IMR-90 (cell line): ENCODE results near the gene RASGRP4. TPM values are rescaled to one million over a fixed set of nuclear protein-coding genes. Genes with fewer than 3 reads are reported as not detected.
A peak's percentile ranks its signal among the peaks of the same experiment; 100 is the strongest.

ENCODE experiments used
- ATAC-seq: fragments of 200-7000 bp; cut with Tn5 transposase; 2 replicates; pipeline ENCODE4 v1.9.1; 2020; ENCODE audit warnings: low read depth, mild to moderate bottlenecking, moderate library complexity
- BruUV-seq: library from RNA; stranded (reverse); fragments of 400-500 nt; replicated peaks from 2 replicates; lab custom pipeline; 2021; lab: Mats Ljungman, UMichigan
- CTCF ChIA-PET: fragments of 300-600 bp; formaldehyde crosslinking; extraction: SDS; loops from one replicate; lab custom pipeline; 2021; ENCODE audit warnings: antibody characterized with exemption; lab: Yijun Ruan, JAX
- POLR2A ChIA-PET: fragments of 300-600 bp; sonication (Branson Sonifier 250); formaldehyde crosslinking; loops from one replicate; lab custom pipeline; 2022; ENCODE audit warnings: antibody characterized with exemption; ENCODE audit not compliant: unreplicated experiment; lab: Charles Lee
- DNase-seq: peaks from one replicate; pipeline ENCODE4 v3.0.0; 2013
- H2AFZ ChIP-seq: replicated peaks from 2 replicates; pipeline ENCODE3; 2013; ENCODE audit warnings: low read length, mild to moderate bottlenecking; ENCODE audit not compliant: poor library complexity
- H2AK5ac ChIP-seq: 2 replicates; pipeline ENCODE4 v1.6.1; 2013; ENCODE audit warnings: low read depth, low read length, inconsistent platforms
- H2AK9ac ChIP-seq: replicated peaks from 2 replicates; pipeline ENCODE3; 2013; ENCODE audit warnings: mild to moderate bottlenecking, low read depth, low read length, moderate library complexity; ENCODE audit not compliant: poor library complexity
- H2BK120ac ChIP-seq: 2 replicates; pipeline ENCODE4 v1.6.1; 2013; ENCODE audit warnings: low read depth, low read length, inconsistent platforms
- H2BK15ac ChIP-seq: 3 replicates; pipeline ENCODE4 v1.6.1; 2013; ENCODE audit warnings: low read depth, low read length, inconsistent platforms
- H2BK20ac ChIP-seq: 2 replicates; pipeline ENCODE4 v1.6.1; 2013; ENCODE audit warnings: low read depth, mild to moderate bottlenecking, inconsistent platforms, low read length, moderate library complexity
- H2BK5ac ChIP-seq: 2 replicates; pipeline ENCODE4 v1.6.1; 2013; ENCODE audit warnings: mild to moderate bottlenecking, low read depth, low read length, inconsistent platforms; ENCODE audit not compliant: poor library complexity, severe bottlenecking
- H3K14ac ChIP-seq: replicated peaks from 2 replicates; pipeline ENCODE4 v1.6.1; 2013; ENCODE audit warnings: low read depth, low read length, inconsistent platforms
- H3K18ac ChIP-seq: 2 replicates; pipeline ENCODE4 v1.6.1; 2013; ENCODE audit warnings: low read depth, low read length, control low read depth
- H3K23ac ChIP-seq: 2 replicates; pipeline ENCODE4 v1.6.1; 2013; ENCODE audit warnings: low read depth, low read length, inconsistent platforms
- H3K27ac ChIP-seq: 2 replicates; pipeline ENCODE4 v1.5.1; 2013; ENCODE audit warnings: mild to moderate bottlenecking, control low read depth, low read length; ENCODE audit not compliant: insufficient read depth
- H3K27me3 ChIP-seq: 2 replicates; pipeline ENCODE4 v1.6.1; 2013; ENCODE audit warnings: low read length; ENCODE audit not compliant: control insufficient read depth, insufficient read depth
- H3K36me3 ChIP-seq: 2 replicates; pipeline ENCODE4 v1.6.1; 2013; ENCODE audit warnings: low read length, mixed read lengths; ENCODE audit not compliant: control insufficient read depth, insufficient read depth
- H3K4ac ChIP-seq: 2 replicates; pipeline ENCODE4 v1.6.1; 2013; ENCODE audit warnings: low read depth, low read length, inconsistent platforms
- H3K4me1 ChIP-seq: 2 replicates; pipeline ENCODE4 v1.6.1; 2013; ENCODE audit warnings: low read length, mixed read lengths; ENCODE audit not compliant: control insufficient read depth, insufficient read depth
- H3K4me2 ChIP-seq: 2 replicates; pipeline ENCODE4 v1.6.1; 2013; ENCODE audit warnings: low read depth, mild to moderate bottlenecking, control low read depth, low read length, moderate library complexity
- H3K4me3 ChIP-seq: 2 replicates; pipeline ENCODE4 v1.5.1; 2013; ENCODE audit warnings: low read depth, mild to moderate bottlenecking, control low read depth, low read length, moderate library complexity; ENCODE audit not compliant: insufficient read depth
- H3K56ac ChIP-seq: 2 replicates; pipeline ENCODE4 v1.6.1; 2013; ENCODE audit warnings: low read length, inconsistent platforms; ENCODE audit not compliant: insufficient read depth; ENCODE audit errors: extremely low read depth
- H3K79me1 ChIP-seq, 2 experiments: 2 replicates each; pipeline ENCODE4 v1.6.1; 2013; ENCODE audit warnings: low read length in 2 of 2, inconsistent platforms in 1 of 2, low read depth in 1 of 2
- H3K9ac ChIP-seq: 2 replicates; pipeline ENCODE4 v1.6.1; 2013; ENCODE audit warnings: low read depth, low read length, control low read depth
- H3K9me1 ChIP-seq: 2 replicates; pipeline ENCODE4 v1.6.1; 2013; ENCODE audit warnings: low read length, inconsistent platforms; ENCODE audit not compliant: insufficient read depth
- H3K9me3 ChIP-seq: 2 replicates; pipeline ENCODE4 v1.6.1; 2013; ENCODE audit warnings: low read length; ENCODE audit not compliant: control insufficient read depth, insufficient read depth
- H4K20me1 ChIP-seq: 2 replicates; pipeline ENCODE4 v1.6.1; 2013; ENCODE audit warnings: low read length, inconsistent platforms; ENCODE audit not compliant: insufficient read depth
- H4K5ac ChIP-seq: 2 replicates; pipeline ENCODE4 v1.6.1; 2013; ENCODE audit warnings: mild to moderate bottlenecking, low read depth, low read length, control low read depth
- H4K8ac ChIP-seq, 2 experiments: 2 replicates each; pipeline ENCODE4 v1.6.1; 2013; ENCODE audit warnings: low read depth in 2 of 2, low read length in 2 of 2, control low read depth in 1 of 2, inconsistent platforms in 1 of 2
- H4K91ac ChIP-seq: 2 replicates; pipeline ENCODE4 v1.6.1; 2013; ENCODE audit warnings: low read depth, low read length, inconsistent platforms; ENCODE audit not compliant: insufficient read depth
- BHLHE40 ChIP-seq: fragments of 150-350 bp; IDR thresholded peaks from 2 replicates; pipeline ENCODE4 v1.6.1; 2016; ENCODE audit warnings: mild to moderate bottlenecking, low read depth, low read length
- CEBPB ChIP-seq: IDR thresholded peaks from 2 replicates; pipeline ENCODE4 v1.6.1; 2012; ENCODE audit warnings: low read depth, low read length, improper control_type of control experiment
- CHD1 ChIP-seq: IDR thresholded peaks from 2 replicates; pipeline ENCODE4 v1.6.1; 2012; ENCODE audit warnings: low read depth, low read length, improper control_type of control experiment
- FOS ChIP-seq: fragments of 150-350 bp; IDR thresholded peaks from 2 replicates; pipeline ENCODE4 v1.6.1; 2016; ENCODE audit warnings: low read depth, low read length
- MAFK ChIP-seq: IDR thresholded peaks from 2 replicates; pipeline ENCODE4 v1.6.1; 2012; ENCODE audit warnings: low read depth, low read length, improper control_type of control experiment
- MAZ ChIP-seq: IDR thresholded peaks from 2 replicates; pipeline ENCODE4 v1.6.1; 2012; ENCODE audit warnings: low read depth, mild to moderate bottlenecking, low read length, improper control_type of control experiment, moderate library complexity, borderline replicate concordance
- NFE2L2 ChIP-seq: fragments of 150-350 bp; IDR thresholded peaks from 2 replicates; pipeline ENCODE4 v1.6.1; 2016; ENCODE audit warnings: low read depth, mild to moderate bottlenecking, low read length
- POLR2A ChIP-seq: IDR thresholded peaks from 2 replicates; pipeline ENCODE4 v1.6.1; 2012; ENCODE audit warnings: mild to moderate bottlenecking, low read depth, low read length
- RAD21 ChIP-seq: IDR thresholded peaks from 2 replicates; pipeline ENCODE4 v1.6.1; 2012; ENCODE audit warnings: low read length, improper control_type of control experiment
- RFX5 ChIP-seq: IDR thresholded peaks from 2 replicates; pipeline ENCODE4 v1.8.0; 2012; ENCODE audit warnings: low read depth, mild to moderate bottlenecking, low read length, moderate library complexity
- SMC3 ChIP-seq: fragments of 150-350 bp; IDR thresholded peaks from 2 replicates; pipeline ENCODE4 v1.6.1; 2016; ENCODE audit warnings: low read depth, mild to moderate bottlenecking, antibody characterized with exemption, low read length, moderate library complexity
- WGBS, 2 experiments: methylation state at CpG; one replicate each; pipeline versions ENCODE4 v1.1.5 to v1.1.7; 2013; ENCODE audit warnings: missing lambda C conversion rate in 2 of 2; ENCODE audit not compliant: insufficient read length in 1 of 2; ENCODE audit errors: extremely low coverage in 2 of 2; 5-methylcytosine and 5-hydroxymethylcytosine counted together
- dilution Hi-C: fragments of 300-500 bp; cut with HindIII; formaldehyde crosslinking; loops from one replicate; pipeline ENCODE4 v1.14.3; 2018; ENCODE audit warnings: low sequenced_read_pairs; ENCODE audit not compliant: unreplicated experiment
- in situ Hi-C: fragments of 300-500 bp; cut with MboI; formaldehyde crosslinking; loops from 3 replicates; pipeline ENCODE4 v1.14.3; 2019; ENCODE audit warnings: low sequenced_read_pairs, inconsistent platforms, mixed read lengths
- intact Hi-C: fragments of 100-400 bp; cut with micrococcal nuclease; formaldehyde crosslinking; loops from 2 replicates; pipeline ENCODE4 v1.10.0; 2022
- polyA plus RNA-seq, 3 experiments: library from polyadenylated mRNA; depleted of rRNA; stranded (reverse); fragments of >200 nt; gene quantifications; 2 replicates each; pipeline ENCODE4 v1.2.3, GENCODE V29; 2012; ENCODE audit warnings: low replicate concordance in 1 of 3
- total RNA-seq: library from RNA; depleted of rRNA; stranded (reverse); fragments of >200 nt; gene quantifications from 2 replicates; pipeline ENCODE4 v1.2.3, GENCODE V29; 2012

Gene RASGRP4
- total and polyA plus RNA-seq, 2 of the 4 experiments (the other 2 are of a cell fraction) = not detected

DNA sequence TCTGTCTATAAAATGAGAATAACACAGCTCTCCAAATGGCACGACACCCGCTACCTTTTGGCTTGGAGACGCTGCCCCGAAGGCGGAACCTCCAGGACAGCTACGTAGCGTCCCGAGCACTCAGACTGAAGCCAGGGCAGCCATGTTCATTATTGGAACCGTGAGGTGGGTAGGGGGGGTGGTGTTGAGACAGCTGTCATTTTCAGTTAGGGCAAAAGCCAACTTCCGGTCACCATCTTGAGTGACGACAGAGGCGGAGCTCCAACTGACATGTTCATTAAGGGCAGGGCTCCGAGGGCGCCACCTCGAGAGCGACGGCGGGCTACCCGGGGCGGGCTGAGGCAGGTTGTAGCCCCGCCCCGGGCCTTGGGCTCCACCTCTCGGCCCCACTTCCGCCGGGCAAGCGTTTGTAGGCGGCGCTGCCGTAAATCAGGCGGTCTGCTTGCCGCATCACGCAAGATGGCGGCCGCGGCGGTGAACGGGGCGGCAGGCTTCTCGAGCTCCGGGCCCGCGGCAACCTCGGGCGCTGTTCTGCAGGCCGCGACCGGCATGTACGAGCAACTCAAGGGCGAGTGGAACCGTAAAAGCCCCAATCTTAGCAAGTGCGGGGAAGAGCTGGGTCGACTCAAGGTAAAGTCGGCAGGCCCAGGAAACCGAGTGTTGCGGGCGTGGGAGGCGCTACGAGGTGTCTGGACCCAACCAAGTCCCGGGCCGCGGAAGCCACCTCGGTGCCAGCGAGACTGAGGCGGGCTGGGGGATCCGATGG lies 51.5 kb downstream of the RASGRP4 start, which contains the start of gene PSMD8 (continued):
- TF ChIP-seq SMC3 (no peak), POLR2A (peak; percentile 98), RAD21 (0 out of 2 replicates have a peak, but pooled peaks have one; percentile 6), CEBPB (no peak), MAFK (no peak)

DNA sequence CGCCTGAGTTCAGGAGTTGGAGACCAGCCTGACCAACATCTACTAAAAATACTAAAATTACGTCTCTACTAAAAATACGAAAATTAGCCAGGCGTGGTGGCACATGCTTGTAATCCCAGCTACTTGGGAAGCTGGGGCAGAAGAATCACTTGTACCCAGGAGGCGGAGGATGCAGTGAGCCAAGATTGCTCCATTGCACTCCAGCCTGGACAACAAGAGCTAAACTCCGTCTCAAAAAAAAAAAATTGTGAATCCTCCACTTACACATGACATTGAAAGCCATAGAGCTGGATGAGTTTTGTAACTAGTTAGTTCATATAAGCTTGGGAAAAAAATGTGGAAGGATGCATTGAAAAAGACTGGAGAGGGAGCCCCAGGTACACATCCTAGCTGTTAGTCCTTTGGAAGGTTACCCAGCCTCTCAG lies 52.1 kb downstream of the RASGRP4 start:
- DNase-seq (no peak), ATAC-seq (no peak)
- Histone ChIP-seq H3K18ac (peak overlapping the region; percentile 16), H4K91ac (peak overlapping the region; percentile 82), H3K9me3 (no peaks in the 10 kb centered on the region), H3K56ac (peak overlapping the region; percentile 53), H3K27ac (peak overlapping the region; percentile 13), H3K23ac (0 out of 2 replicates have a peak overlapping the region, but pooled peaks have one; percentile 78), H2BK120ac (peak overlapping the region; percentile 64), H3K14ac (peak overlapping the region; percentile 73), H3K9me1 (peaks cover 13% of the 10 kb centered on the region), H3K27me3 (peaks cover 5% of the 10 kb centered on the region; the same call in 1 of the 2 replicates), H4K5ac (peak overlapping the region; percentile 81), H3K9ac (peak overlapping the region; percentile 31; the same call in 1 of the 2 replicates), H2AK9ac (peak overlapping the region; percentile 90), H2AFZ (peak overlapping the region; percentile 96), H2BK20ac (peak overlapping the region; percentile 27; the same call in 1 of the 2 replicates), H4K8ac (peak overlapping the region; percentile 86 to 98), H3K4ac (peak overlapping the region; percentile 51), H3K36me3 (peaks cover 12% of the 10 kb centered on the region), H2BK15ac (peak overlapping the region; percentile 41; the same call in 1 of the 3 replicates), H2AK5ac (0 out of 2 replicates have a peak overlapping the region, but pooled peaks have one; percentile 24), H4K20me1 (peaks cover 32% of the 10 kb centered on the region), H2BK5ac (peak overlapping the region; percentile 38), H3K4me3 (peak overlapping the region; percentile 59), H3K4me2 (peak overlapping the region; percentile 59), H3K4me1 (peaks cover 9% of the 10 kb centered on the region), H3K79me1 (peaks cover 11 to 42% of the 10 kb centered on the region in 2 experiments; a peak in 3 of 4 replicates)
- ChIA-PET CTCF (interaction anchor here (0.6 to 1.1 kb wide), 6 partner anchors 12 to 578 kb away, joined by 4 to 10 read pairs (median 4); partner anchors contain the start of genes FAM98C and GGN), POLR2A (interaction anchor here (1.0 to 1.2 kb wide), 2 partner anchors 14 to 122 kb away, joined by 3 to 12 read pairs; partner anchors contain the start of genes GGN and SPRED3)
- intact Hi-C loops (loop anchor here (2.0 kb wide), 2 partner anchors 15 to 37 kb away; partner anchors contain the start of genes GGN and SPRED3), dilution Hi-C loops (no loop called here), in situ Hi-C loops (no loop called here)
- BruUV-seq = no TSS peak
- TF ChIP-seq NFE2L2 = no peak
- TF ChIP-seq POLR2A = no peak
- no peak for TF ChIP-seq FOS
- no peak for TF ChIP-seq CEBPB
- no peak for TF ChIP-seq RFX5
- TF ChIP-seq CHD1 = no peak
- TF ChIP-seq MAZ = no peak
- no peak for TF ChIP-seq BHLHE40
- no peak for TF ChIP-seq MAFK
- TF ChIP-seq RAD21 = no peak
- 100% methylated on average over 2 of the region's 6 CpGs; no CpG with 5 or more reads in 1 of the 2 experiments for WGBS, 2 experiments
